GM18867 (cell line): ENCODE measurements around the gene DDR2.
"Not testable (repeated sequence)": the region's sequence is repeated elsewhere in the genome, so short reads cannot be mapped to it uniquely, and the experiment has no call there.

Source experiments
- ATAC-seq: cut with Tn5 transposase; IDR thresholded peaks from one replicate; pipeline ENCODE4 v1.9.1; 2021; ENCODE audit warnings: mild to moderate bottlenecking, moderate library complexity; ENCODE audit not compliant: unreplicated experiment

The DDR2 gene

DNA sequence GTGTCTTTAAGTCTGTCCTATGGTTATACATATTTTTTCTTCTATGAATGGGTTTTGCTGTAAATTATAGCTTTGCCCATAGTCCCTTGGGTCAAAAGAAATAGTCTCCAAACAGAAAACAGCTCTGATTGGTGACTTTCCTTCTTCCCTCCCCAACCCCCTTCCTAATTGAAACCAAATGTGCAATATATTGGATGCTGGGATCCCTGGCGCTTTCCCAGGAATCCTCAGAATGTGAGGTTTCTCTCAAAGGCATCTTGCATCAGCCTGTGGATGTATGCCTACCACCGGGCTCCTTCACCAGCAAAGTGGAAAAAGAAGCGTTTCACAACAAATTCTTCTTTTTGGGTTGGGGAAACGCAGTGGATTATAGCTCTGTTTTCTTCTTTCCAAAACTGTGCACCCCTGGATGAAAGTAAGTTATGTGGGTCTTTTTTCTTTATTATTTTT, at the start of gene DDR2:
Gene DDR2 (plus strand): TSS at position 248 of the 450 bp plus-strand sequence. CDS start 86,600 bp downstream, outside the sequence.
- ATAC-seq, result no peak

DNA sequence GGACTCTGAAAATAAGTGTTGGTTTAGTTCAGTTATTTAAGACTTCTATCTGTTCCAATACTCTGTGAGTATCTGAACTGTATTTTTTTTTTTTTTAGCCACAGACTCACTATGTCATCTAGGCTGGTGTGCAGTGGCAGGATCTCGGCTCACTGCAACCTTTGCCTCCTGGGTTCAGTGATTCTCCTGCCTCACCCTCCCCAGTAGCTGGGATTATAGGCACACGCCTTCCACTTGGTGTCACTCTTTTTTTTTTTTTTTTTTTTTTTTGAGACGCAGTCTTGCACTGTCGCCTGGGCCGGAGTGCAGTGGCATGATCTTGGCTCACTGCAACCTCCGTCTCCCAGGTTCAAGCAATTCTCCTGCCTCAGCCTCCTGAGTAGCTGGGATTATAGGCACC, 49.4 kb upstream of the DDR2 start:
- not testable (repeated sequence) for ATAC-seq

DNA sequence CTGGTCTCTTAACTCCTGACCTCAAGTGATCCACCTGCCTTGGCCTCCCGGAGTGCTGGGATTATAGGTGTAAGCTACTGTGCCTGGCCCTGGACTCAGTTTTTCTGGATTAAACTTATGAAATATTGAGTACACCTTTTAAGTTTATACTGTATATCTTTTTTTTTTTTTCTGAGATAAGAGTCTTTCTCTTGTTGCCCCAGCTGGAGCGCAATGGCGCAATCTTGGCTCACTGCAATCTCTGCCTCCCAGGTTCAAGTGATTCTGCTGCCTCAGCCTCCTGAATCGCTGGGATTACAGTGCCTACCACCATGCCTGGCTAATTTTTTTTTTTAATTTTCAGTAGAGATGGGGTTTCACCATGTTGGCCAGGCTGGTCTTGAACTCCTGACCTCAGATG, 47.2 kb upstream of the DDR2 start:
- not testable (repeated sequence) for ATAC-seq

DNA sequence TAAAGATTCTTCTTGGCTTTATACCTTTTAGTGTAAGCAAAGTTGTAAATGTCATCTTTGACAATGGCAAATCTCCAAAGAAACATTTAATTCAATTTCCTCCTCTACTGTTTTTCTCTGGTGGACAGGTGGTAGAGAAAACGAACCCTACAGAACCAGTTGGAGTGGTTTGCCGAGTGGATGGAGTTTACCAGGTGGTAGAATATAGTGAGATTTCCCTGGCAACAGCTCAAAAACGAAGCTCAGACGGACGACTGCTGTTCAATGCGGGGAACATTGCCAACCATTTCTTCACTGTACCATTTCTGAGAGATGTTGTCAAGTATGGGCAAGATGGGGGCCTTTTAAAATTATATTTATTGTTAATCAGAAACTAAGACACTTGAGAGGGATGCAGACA, 44.9 kb upstream of the DDR2 start:
- no peak for ATAC-seq

GRCh38 chr1:162587761-162588260, 44.5 kb upstream of the DDR2 start:
- ATAC-seq, result no peak

- ATAC-seq, result no peak
These were observed 42.2 kb upstream of the DDR2 start for GRCh38 chr1:162590101-162590500.

- ATAC-seq, result no peak
These were observed 41.6 kb upstream of the DDR2 start for GRCh38 chr1:162590686-162591085.

- ATAC-seq, result no peak
These were observed 35.6 kb upstream of the DDR2 start for GRCh38 chr1:162596514-162597170.

GRCh38 chr1:162599451-162599850, 32.8 kb upstream of the DDR2 start:
- ATAC-seq, result no peak

DNA sequence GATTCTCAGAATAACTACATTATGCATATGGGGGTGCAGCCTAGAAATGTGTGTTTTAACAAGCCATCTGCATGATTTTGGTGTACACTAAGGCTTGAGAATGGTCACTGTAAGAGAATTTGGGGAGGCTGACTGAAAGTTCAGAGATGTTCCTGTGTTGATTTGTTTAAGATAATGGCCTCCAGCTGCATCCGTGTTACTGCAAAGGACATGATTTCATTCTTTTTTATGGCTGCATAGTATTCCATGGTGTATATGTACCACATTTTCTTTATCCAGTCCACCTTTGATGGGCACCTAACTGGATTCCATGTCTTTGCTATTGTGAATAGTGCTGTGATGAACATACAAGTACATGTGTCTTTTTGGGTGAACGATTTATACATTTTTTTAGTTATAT, 29.1 kb upstream of the DDR2 start:
- ATAC-seq, result not testable (repeated sequence)

DNA sequence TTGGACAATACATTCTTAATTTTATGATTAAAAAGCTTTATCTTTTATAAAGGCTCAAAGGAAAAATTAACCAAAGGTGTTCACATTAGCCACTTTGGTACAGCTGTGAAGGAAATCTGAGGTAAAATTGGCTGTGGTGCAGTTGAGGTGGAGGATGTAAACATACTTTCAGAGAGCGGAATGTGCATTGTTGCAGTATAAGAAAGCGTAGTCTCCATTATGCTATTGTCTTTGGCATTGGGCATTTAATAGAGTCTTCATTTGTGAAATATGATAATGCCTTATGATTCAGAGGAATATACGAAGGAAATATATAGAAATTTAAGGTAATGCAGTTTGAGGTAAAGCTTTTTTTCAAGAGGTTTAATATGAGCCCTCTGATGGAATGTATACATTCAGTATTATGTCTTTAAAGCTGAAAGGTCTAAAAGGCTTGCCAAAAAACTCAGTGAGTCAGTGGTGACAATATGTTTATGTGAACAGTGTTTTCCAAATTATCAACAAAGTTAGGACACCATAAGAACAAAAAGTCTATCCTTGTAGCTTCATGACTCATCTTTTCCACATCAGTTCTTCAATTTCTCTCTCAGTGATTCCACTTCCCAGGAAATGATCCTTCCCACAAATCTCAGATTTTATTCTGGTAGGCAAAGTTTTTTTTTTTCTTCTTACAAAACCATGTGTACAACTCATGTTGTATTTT, 26.9 kb upstream of the DDR2 start:
- no peak for ATAC-seq

- ATAC-seq, result no peak
These were observed 23.0 kb upstream of the DDR2 start for GRCh38 chr1:162609306-162609705.

DNA sequence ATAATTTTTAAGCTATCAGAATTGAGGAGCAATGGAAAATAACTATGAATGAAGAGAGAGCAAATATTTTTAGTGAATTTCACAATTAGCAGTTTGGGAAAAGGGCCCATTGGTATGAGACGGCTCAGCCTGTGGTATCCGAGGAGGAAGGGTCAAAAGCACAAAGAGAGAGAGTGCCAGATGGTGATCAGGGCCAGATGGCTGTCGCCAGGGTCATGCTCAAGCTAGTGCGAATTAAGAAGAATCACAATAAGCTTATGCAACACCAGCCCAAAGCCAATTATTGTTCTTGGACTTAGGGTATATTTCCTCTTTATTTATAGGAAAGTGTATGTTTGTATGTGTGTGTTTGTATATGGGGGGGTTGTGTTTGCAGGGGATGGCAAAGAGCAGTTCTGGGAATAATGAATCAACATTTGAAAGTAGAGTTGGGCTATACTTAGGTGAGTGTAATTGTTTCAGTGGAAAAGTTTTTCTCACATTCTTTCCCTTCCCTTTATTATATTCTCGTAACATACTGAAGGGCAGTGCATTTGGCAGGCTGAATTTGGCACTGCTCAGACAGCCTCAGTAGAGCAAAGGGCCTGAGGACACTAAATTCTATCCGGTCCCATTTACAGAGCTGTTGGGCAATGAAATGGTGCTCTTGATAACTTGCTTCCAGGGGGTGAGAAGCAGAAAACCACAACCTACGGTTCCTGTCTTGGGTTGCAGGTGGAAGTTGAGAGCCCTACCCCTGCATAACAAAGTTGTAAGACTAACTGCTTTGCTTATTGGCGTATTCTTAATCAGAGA, 19.5 kb upstream of the DDR2 start:
- ATAC-seq, result no peak

- no peak for ATAC-seq
These were observed 15.4 kb upstream of the DDR2 start for GRCh38 chr1:162616848-162617247.

DNA sequence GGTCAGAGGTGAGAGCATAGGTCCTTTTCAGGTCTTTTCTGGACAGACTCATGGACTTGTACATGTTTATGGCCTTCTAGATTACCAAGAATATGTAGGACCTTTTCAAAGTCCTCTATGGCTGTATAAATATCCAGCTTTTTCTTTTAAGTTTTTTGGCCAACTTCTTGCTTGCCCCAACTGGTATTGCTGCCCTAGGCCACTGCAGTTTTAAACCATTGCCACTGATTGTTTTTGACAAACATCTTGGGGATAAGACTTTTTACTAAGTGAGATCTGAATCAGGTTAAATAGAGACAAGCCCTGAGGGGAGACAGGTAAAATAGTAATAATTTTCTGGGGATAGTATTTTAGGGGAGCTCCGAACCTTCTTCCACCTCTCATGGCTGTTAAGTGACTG, 14.8 kb upstream of the DDR2 start:
- no peak for ATAC-seq

- ATAC-seq, result no peak
These were observed 13.2 kb upstream of the DDR2 start for GRCh38 chr1:162619076-162619475.

DNA sequence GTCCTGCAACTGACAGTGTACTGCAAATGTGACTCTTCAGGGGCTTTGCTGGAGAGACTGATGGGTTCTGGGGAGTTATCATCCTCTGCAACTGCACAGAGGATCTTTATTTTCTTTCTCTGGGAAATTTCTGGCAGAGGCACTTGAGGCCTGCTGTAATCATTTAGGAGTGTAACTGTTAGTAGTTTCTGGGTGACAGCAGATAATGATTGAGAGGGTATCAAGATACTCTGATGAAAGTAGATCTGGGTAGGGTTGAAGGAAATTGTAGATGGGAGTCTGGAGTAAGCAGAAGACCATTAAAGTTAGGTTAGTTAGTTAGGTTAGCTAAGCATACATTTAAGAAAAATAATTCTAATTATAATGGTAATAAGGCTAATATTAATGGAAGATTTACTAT, 11.0 kb upstream of the DDR2 start:
- no peak for ATAC-seq

GRCh38 chr1:162625679-162626078, 6.6 kb upstream of the DDR2 start:
- ATAC-seq, result no peak

DNA sequence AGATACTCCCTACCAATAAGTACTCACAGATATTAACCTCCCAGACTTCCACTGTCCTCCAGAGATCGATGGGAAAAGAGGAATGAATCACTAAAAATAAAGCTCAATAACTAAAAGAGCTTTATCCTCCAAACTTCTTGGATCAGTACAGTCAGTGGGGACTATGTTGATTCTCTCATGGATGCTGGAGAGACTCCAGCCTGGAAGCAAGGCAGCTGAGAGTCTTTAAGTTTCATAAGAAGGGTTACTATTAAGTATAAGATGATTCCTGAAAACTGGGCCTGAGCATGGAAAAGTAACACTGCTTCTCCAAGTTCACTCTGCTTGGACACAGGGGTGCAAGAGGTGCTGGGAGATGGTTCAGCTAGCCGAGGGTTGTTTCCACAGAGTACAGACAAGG, 6.2 kb upstream of the DDR2 start:
- no peak for ATAC-seq

- ATAC-seq, result peak; percentile 54
These were observed 5.5 kb upstream of the DDR2 start for GRCh38 chr1:162626761-162627160.

GRCh38 chr1:162627662-162628296, 4.5 kb upstream of the DDR2 start:
- ATAC-seq, result no peak
